ENCODE measurements around the gene FABP3.

FABP3 gene

DNA sequence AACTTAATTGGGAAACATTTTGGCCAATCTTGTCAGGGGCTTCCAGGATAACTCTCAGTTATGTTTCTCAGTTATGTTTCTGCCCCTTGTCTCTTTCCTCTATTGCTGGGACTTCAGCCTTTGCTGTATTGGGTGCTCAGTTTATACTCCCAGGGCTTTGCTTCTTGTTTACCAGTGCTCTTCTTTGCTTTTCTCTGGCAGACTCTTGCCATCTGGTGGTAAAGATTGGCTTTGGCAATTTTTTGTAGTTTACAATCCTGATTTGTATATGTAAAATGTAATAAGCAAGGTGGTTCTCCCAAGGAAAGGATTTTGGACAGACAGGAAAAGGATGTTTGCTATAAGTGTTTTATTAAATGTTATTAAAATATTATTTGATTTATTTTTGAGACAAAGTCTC, 37.9 kb downstream of the FABP3 start:
- Histone ChIP-seq H3K9me3 (ENCODE audit: insufficient read depth, low read length) (no peaks in the 10 kb centered on the region), H3K36me3 (replicated peaks; ENCODE audit: low read depth, low read length) (no peaks in the 10 kb centered on the region), H2AFZ (ENCODE audit: low read depth, low read length) (no peak overlapping the region), H3K4me1 (ENCODE audit: low read length) (no peaks in the 10 kb centered on the region), H3K79me2 (ENCODE audit: low read length) (no peaks in the 10 kb centered on the region), H3K4me2 (ENCODE audit: low read length) (no peak overlapping the region), H3K27ac (ENCODE audit: low read length) (no peak overlapping the region), H3K27me3 (ENCODE audit: low read depth, low read length) (no peaks in the 10 kb centered on the region), H3K9ac (ENCODE audit: low read length) (no peak overlapping the region), H3K4me3 (ENCODE audit: low read length) (no peak overlapping the region), H4K20me1 (ENCODE audit: insufficient read depth, low read length) (no peaks in the 10 kb centered on the region)
- no peak for TF ChIP-seq EZH2phosphoT487 (IDR thresholded peaks at IDR 0.05; ENCODE audit: low read depth)
- TF ChIP-seq, protein P1, sequence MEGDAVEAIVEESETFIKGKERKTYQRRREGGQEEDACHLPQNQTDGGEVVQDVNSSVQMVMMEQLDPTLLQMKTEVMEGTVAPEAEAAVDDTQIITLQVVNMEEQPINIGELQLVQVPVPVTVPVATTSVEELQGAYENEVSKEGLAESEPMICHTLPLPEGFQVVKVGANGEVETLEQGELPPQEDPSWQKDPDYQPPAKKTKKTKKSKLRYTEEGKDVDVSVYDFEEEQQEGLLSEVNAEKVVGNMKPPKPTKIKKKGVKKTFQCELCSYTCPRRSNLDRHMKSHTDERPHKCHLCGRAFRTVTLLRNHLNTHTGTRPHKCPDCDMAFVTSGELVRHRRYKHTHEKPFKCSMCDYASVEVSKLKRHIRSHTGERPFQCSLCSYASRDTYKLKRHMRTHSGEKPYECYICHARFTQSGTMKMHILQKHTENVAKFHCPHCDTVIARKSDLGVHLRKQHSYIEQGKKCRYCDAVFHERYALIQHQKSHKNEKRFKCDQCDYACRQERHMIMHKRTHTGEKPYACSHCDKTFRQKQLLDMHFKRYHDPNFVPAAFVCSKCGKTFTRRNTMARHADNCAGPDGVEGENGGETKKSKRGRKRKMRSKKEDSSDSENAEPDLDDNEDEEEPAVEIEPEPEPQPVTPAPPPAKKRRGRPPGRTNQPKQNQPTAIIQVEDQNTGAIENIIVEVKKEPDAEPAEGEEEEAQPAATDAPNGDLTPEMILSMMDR (IDR thresholded peaks at IDR 0.05; ENCODE audit: low read depth, low read length) = peak; percentile 33

DNA sequence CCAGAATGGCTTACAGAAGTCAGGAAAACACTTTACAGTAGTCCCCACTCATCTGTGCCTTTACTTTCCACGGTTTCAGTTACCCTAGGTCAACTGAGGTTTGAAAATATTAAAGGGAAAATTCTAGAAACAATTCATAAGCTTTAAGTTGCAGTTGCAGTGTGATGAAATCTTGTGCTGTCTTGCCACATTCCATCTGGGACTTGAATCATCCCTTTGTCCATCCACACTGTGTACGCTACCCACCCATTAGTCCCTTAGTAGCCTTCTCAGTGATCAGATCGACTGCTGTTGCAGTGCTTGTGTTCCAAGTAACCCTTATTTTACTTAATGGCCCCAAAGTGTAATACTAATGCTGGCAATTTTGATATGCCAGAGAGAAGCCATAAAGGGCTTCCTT, 45.5 kb downstream of the FABP3 start:
- H3K27ac ChIP-seq (ENCODE audit: low read length) = no peak overlapping the region
- H3K9me3 ChIP-seq (ENCODE audit: insufficient read depth, low read length) = no peaks in the 10 kb centered on the region
- H3K4me1 ChIP-seq (ENCODE audit: low read length) = no peaks in the 10 kb centered on the region
- no peaks in the 10 kb centered on the region for H4K20me1 ChIP-seq (ENCODE audit: insufficient read depth, low read length)
- no peaks in the 10 kb centered on the region for H3K36me3 ChIP-seq (replicated peaks; ENCODE audit: low read depth, low read length)
- H2AFZ ChIP-seq (ENCODE audit: low read depth, low read length) = no peak overlapping the region
- H3K27me3 ChIP-seq (ENCODE audit: low read depth, low read length) = no peaks in the 10 kb centered on the region
- H3K79me2 ChIP-seq (ENCODE audit: low read length) = no peaks in the 10 kb centered on the region
- TF ChIP-seq, protein P1 (IDR thresholded peaks at IDR 0.05; ENCODE audit: low read depth, low read length) = no peak
- no peak for TF ChIP-seq EZH2phosphoT487 (IDR thresholded peaks at IDR 0.05; ENCODE audit: low read depth)
- no peak overlapping the region for H3K4me2 ChIP-seq (ENCODE audit: low read length)
- H3K9ac ChIP-seq (ENCODE audit: low read length) = no peak overlapping the region
- no peak overlapping the region for H3K4me3 ChIP-seq (ENCODE audit: low read length)

DNA sequence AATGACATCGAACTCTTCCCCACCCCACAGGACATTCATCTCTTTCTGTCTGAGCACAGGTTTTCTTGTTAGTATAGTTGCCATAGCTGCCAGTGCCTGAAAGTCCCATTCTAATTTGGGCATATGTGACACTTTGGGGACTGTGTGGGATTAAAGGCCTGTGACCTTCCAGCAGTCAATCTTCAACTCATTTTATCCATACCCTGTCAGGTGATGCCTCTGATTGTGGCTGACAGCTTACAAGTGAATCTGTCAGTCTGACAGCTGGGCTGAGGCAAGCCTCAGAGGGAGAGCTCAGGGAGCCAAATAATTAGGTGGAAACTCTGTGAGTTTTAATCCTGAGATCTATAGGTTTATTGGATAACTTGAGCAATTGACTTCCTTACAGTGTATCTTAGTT, 46.4 kb downstream of the FABP3 start:
- Histone ChIP-seq H3K79me2 (ENCODE audit: low read length) (no peaks in the 10 kb centered on the region), H3K9ac (ENCODE audit: low read length) (no peak overlapping the region), H3K4me2 (ENCODE audit: low read length) (no peak overlapping the region), H3K36me3 (replicated peaks; ENCODE audit: low read depth, low read length) (no peaks in the 10 kb centered on the region), H3K4me3 (ENCODE audit: low read length) (no peak overlapping the region), H4K20me1 (ENCODE audit: insufficient read depth, low read length) (no peaks in the 10 kb centered on the region), H3K4me1 (ENCODE audit: low read length) (no peaks in the 10 kb centered on the region), H2AFZ (ENCODE audit: low read depth, low read length) (no peak overlapping the region), H3K27me3 (ENCODE audit: low read depth, low read length) (no peaks in the 10 kb centered on the region), H3K9me3 (ENCODE audit: insufficient read depth, low read length) (no peaks in the 10 kb centered on the region), H3K27ac (ENCODE audit: low read length) (no peak overlapping the region)
- no peak for TF ChIP-seq EZH2phosphoT487 (IDR thresholded peaks at IDR 0.05; ENCODE audit: low read depth)
- TF ChIP-seq, protein P1 (IDR thresholded peaks at IDR 0.05; ENCODE audit: low read depth, low read length) = no peak

DNA sequence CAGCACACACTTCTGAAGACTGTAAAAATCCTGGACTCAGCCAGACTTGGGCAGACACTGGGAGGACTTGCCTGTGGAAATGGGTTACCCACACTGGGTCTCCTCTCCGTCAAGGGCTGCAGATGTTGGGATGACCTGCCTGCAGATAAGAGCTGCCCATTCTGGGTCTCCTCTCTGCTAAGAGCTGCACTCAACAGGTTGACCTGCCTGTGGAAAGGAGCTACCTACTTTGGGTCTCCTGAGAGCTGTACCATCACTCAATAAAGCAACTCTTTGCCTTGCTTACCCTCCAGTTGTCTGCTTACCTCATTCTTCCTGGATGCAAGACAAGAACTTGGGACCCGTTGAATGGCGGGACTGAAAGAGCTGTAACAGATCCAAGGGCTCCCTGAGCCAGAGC, 47.9 kb downstream of the FABP3 start:
- Histone ChIP-seq H3K4me2 (ENCODE audit: low read length) (no peak overlapping the region), H3K9ac (ENCODE audit: low read length) (no peak overlapping the region), H3K27me3 (ENCODE audit: low read depth, low read length) (no peaks in the 10 kb centered on the region), H3K4me1 (ENCODE audit: low read length) (no peaks in the 10 kb centered on the region), H3K27ac (ENCODE audit: low read length) (no peak overlapping the region), H3K79me2 (ENCODE audit: low read length) (no peaks in the 10 kb centered on the region), H2AFZ (ENCODE audit: low read depth, low read length) (no peak overlapping the region), H3K36me3 (replicated peaks; ENCODE audit: low read depth, low read length) (peaks cover 2% of the 10 kb centered on the region), H3K4me3 (ENCODE audit: low read length) (no peak overlapping the region), H3K9me3 (ENCODE audit: insufficient read depth, low read length) (no peaks in the 10 kb centered on the region), H4K20me1 (ENCODE audit: insufficient read depth, low read length) (no peaks in the 10 kb centered on the region)
- TF ChIP-seq EZH2phosphoT487 (IDR thresholded peaks at IDR 0.05; ENCODE audit: low read depth) = no peak
- TF ChIP-seq, protein P1 (IDR thresholded peaks at IDR 0.05; ENCODE audit: low read depth, low read length) = no peak
